ENCODE measurements around the gene TRIM47.

DNA sequence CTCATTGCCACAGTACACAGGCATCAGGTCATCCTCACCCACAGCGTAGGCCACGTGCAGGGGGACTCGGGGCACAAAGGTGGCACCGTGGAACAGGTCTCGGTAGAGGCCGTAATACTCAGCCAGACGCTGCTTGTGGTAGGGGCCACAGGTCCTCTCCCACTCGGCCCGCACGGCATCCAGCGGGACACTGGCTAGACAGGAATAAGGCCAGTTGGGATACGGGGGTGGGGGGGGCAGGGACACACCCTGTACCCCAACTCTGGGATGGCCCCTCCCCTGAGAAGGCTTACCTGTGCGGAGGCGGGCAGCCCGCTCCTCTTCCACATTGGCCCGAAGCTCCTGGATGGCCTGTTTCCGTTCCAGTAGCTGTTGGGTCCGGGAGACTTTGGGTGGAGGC, 23.3 kb upstream of the TRIM47 start:
- TF ChIP-seq, protein P1, sequence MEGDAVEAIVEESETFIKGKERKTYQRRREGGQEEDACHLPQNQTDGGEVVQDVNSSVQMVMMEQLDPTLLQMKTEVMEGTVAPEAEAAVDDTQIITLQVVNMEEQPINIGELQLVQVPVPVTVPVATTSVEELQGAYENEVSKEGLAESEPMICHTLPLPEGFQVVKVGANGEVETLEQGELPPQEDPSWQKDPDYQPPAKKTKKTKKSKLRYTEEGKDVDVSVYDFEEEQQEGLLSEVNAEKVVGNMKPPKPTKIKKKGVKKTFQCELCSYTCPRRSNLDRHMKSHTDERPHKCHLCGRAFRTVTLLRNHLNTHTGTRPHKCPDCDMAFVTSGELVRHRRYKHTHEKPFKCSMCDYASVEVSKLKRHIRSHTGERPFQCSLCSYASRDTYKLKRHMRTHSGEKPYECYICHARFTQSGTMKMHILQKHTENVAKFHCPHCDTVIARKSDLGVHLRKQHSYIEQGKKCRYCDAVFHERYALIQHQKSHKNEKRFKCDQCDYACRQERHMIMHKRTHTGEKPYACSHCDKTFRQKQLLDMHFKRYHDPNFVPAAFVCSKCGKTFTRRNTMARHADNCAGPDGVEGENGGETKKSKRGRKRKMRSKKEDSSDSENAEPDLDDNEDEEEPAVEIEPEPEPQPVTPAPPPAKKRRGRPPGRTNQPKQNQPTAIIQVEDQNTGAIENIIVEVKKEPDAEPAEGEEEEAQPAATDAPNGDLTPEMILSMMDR (IDR thresholded peaks at IDR 0.05), result no peak
- TF ChIP-seq POLR2A (IDR thresholded peaks at IDR 0.05), result no peak
